ENCODE data around the gene SUMF2.
A peak's percentile ranks its signal among the peaks of the same experiment; 100 is the strongest.
"Not testable (repeated sequence)": the region's sequence is repeated elsewhere in the genome, so short reads cannot be mapped to it uniquely, and the experiment has no call there.

The SUMF2 gene

GRCh38 chr7:56079450-56080185, 15.5 kb downstream of the SUMF2 start:
- TF ChIP-seq, protein P1, sequence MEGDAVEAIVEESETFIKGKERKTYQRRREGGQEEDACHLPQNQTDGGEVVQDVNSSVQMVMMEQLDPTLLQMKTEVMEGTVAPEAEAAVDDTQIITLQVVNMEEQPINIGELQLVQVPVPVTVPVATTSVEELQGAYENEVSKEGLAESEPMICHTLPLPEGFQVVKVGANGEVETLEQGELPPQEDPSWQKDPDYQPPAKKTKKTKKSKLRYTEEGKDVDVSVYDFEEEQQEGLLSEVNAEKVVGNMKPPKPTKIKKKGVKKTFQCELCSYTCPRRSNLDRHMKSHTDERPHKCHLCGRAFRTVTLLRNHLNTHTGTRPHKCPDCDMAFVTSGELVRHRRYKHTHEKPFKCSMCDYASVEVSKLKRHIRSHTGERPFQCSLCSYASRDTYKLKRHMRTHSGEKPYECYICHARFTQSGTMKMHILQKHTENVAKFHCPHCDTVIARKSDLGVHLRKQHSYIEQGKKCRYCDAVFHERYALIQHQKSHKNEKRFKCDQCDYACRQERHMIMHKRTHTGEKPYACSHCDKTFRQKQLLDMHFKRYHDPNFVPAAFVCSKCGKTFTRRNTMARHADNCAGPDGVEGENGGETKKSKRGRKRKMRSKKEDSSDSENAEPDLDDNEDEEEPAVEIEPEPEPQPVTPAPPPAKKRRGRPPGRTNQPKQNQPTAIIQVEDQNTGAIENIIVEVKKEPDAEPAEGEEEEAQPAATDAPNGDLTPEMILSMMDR (IDR thresholded peaks at IDR 0.05), result peak; percentile 75 to 76
- peak; percentile 78 to 94 for DNase-seq
- intact Hi-C loops (cut with DNase I; ENCODE audit: low total_unique reads), result no loop called here
- peaks cover 0 to 58% (median 45%) of the 10 kb centered on the region in 4 donors for H3K4me1 ChIP-seq
- H3K27me3 ChIP-seq, result no peaks in the 10 kb centered on the region
- peaks cover 0 to 33% (median 12%) of the 10 kb centered on the region in 3 donors for H3K36me3 ChIP-seq
- peak overlapping the region in 1 of 2 donors; percentile 6 for H3K4me3 ChIP-seq
- no peaks in the 10 kb centered on the region for H3K9me3 ChIP-seq
- peak overlapping the region; percentile 81 to 89 for H3K27ac ChIP-seq

DNA sequence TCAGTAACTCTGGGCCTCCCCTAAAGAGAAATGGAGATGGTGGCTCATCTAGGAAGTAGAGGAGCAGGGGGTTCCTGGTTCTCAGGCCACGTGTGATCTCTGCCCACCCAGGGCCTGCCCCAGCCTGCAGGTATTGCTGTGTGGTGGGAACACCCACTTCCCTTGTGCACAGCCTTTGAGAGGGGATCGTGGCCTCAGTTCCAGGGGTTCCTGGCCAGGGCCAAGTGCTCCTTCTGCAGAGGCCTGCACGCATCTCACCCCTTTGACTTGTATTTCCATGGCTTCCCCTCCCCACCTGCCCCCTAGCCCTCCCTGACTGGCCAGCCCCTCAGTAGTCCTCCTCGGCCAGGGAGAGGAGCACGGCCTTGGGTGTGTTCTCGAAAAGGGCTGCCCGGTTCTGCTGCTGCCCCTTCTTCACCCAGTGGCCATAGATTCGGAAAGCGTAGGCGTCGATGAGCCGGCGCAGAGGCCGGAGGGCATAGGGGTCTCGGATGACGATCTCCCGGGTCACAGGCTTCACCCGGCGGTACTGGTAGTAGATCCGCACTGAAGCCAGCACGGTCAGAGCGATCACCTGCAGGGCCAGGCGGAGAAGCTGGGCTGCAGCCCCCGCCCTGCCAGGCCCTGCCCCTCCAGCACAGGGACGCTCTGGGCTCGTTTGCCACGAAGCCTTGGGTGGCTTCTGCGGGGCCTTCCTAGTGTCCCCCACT, 16.8 kb downstream of the SUMF2 start:
- H3K4me1 ChIP-seq, result peaks cover 0 to 58% (median 42%) of the 10 kb centered on the region in 4 donors
- H3K4me3 ChIP-seq; DNase-seq; intact Hi-C loops (cut with DNase I; ENCODE audit: low total_unique reads); H3K9me3 ChIP-seq; H3K27me3 ChIP-seq: not testable (repeated sequence)
- H3K27ac ChIP-seq, result peak overlapping the region; percentile 81 to 89
- peaks cover 0 to 44% (median 17%) of the 10 kb centered on the region in 3 donors for H3K36me3 ChIP-seq

DNA sequence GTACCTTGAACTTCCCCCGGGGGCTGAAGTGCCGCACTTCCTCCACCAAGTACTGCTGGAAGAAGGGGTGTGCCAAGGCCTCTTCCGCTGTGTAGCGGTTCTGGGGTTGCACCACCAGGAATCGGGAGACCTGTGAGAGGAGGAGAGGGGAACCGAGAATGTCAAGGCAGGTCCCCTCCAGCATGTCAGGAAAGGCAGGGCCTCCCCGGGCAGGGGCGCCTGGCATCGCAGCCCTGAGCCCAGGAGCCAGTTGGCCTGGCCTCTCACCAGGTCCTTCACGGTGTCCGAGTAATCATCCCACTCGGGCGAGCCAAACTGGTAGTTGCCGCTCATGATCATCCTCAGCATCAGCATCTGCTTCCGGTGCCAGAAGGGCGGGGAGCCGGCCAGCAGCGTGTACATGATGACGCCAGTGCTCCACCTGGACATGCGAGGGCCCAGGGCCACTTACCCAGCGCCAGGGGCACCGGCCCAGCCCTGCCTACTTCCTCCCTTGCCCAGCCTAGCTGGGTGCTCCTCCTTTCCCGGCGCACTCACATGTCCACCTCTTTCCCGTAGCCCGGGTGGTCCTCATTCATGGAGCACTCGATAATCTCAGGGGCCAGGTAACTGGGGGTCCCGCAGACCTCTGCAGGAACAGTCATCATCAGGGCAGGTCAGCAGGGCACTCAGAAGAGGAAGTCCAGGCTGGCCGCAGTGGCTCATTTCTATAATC, 17.7 kb downstream of the SUMF2 start:
- no peak for DNase-seq
- Histone ChIP-seq H3K27ac (peak overlapping the region; percentile 81 to 89), H3K27me3 (no peaks in the 10 kb centered on the region), H3K4me3 (no peak overlapping the region), H3K4me1 (peaks cover 0 to 58% (median 42%) of the 10 kb centered on the region in 4 donors), H3K9me3 (no peaks in the 10 kb centered on the region), H3K36me3 (peaks cover 8 to 52% (median 22%) of the 10 kb centered on the region in 3 donors)
- TF ChIP-seq, protein P1 (IDR thresholded peaks at IDR 0.05), result no peak
- intact Hi-C loops (cut with DNase I; ENCODE audit: low total_unique reads), result no loop called here

DNA sequence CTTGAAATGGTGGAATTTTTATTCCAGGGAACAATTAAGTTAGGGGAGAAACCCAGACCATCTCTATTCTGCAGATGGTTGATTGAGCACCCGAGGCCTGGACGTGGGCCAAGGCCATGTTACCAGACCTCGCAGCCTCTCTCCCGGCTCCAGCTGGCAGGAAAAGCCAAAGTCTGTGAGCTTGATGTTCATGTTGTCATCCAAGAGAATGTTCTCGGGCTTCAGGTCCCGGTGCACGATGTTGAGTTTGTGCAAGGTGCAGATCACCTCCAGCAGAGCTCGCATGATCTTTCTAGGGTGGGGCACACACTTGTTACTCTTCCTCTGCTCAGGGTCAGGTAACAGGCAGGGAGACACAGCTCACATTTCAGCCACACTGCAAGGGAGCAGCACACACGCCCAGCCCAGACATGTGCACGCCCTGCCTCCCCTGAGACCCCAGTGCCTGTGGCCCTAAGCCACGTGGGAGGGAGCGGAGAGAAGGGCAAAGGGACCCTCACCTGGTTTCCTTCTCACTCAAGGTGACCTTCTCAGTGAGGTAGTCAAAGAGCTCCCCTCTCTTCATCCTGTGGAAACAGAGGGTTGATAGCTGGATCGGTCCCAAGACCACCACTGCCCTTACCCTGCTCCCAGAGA, 19.2 kb downstream of the SUMF2 start:
- intact Hi-C loops (cut with DNase I; ENCODE audit: low total_unique reads), result no loop called here
- peak overlapping the region; percentile 42 to 89 for H3K27ac ChIP-seq
- TF ChIP-seq, protein P1 (IDR thresholded peaks at IDR 0.05), result no peak

DNA sequence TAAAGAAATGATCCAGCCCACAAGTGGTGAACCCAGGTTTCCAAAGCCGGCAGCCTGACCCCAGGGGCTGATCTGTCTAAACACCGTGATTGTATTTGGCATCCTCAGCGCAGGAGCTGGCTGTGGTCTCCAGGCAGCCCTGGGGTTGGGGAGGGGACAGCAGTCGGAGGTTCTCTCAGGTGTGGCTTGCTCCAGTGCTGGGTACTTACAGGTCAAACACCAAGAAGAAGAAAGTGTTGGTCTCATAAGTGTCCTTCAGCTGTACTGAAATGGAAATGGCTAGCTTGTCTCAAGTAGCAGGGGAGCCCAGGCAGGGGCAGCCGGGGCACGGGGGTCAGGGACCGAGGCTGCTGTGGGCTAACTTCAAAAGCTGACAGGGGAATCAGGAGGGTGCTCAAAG, 22.7 kb downstream of the SUMF2 start:
- TF ChIP-seq, protein P1 (IDR thresholded peaks at IDR 0.05), result no peak
- DNase-seq, result no peak
- Histone ChIP-seq H3K4me1 (peaks cover 0 to 33% (median 19%) of the 10 kb centered on the region in 4 donors), H3K9me3 (no peaks in the 10 kb centered on the region), H3K4me3 (no peak overlapping the region), H3K27ac (no peak overlapping the region), H3K27me3 (no peaks in the 10 kb centered on the region), H3K36me3 (peaks cover 21 to 54% (median 22%) of the 10 kb centered on the region in 3 donors)
- intact Hi-C loops (cut with DNase I; ENCODE audit: low total_unique reads), result no loop called here

More for the DNA sequence above, 19.2 kb downstream of the SUMF2 start:
- Histone ChIP-seq H3K4me1 (peaks cover 0 to 53% (median 38%) of the 10 kb centered on the region in 4 donors), H3K36me3 (peaks cover 17 to 58% (median 27%) of the 10 kb centered on the region in 3 donors), H3K4me3 (no peak overlapping the region), H3K9me3 (no peaks in the 10 kb centered on the region), H3K27me3 (no peaks in the 10 kb centered on the region)
- DNase-seq, result peak; percentile 52 to 80

All from tibial artery (tissue), 4 donors.